ENCODE measurements around the gene SRCIN1. TPM values are rescaled to one million over a fixed set of nuclear protein-coding genes. Genes with fewer than 3 reads are reported as not detected.

SRCIN1 gene
- total and polyA plus RNA-seq, 2 experiments from 2014 or later, result 2.3 to 10.8 TPM

GRCh38 chr17:38550661-38551060, 55.1 kb downstream of the SRCIN1 start:
- no peak overlapping the region for H3K4me3 ChIP-seq
- no peaks in the 10 kb centered on the region for H3K4me1 ChIP-seq (ENCODE audit: low read depth)
- H3K9me3 ChIP-seq (ENCODE audit: low read depth), result no peaks in the 10 kb centered on the region
- H3K27me3 ChIP-seq, result no peaks in the 10 kb centered on the region
- H3K36me3 ChIP-seq, result no peaks in the 10 kb centered on the region
- peak in 1 of 2 donors; percentile 77 for DNase-seq (ENCODE audit: low read depth in 1 of 2, low spot score in 1 of 2)
- no peak overlapping the region for H3K27ac ChIP-seq
- TF ChIP-seq CTCF (IDR thresholded peaks at IDR 0.05; ENCODE audit: low read depth, low read length), result no peak

GRCh38 chr17:38549285-38549684, 56.5 kb downstream of the SRCIN1 start:
- Histone ChIP-seq H3K9me3 (ENCODE audit: low read depth) (no peaks in the 10 kb centered on the region), H3K4me1 (ENCODE audit: low read depth) (no peaks in the 10 kb centered on the region), H3K27ac (no peak overlapping the region), H3K27me3 (no peaks in the 10 kb centered on the region), H3K36me3 (no peaks in the 10 kb centered on the region), H3K4me3 (no peak overlapping the region)
- no peak for TF ChIP-seq CTCF (IDR thresholded peaks at IDR 0.05; ENCODE audit: low read depth, low read length)
- no peak for DNase-seq (ENCODE audit: low read depth in 1 of 2, low spot score in 1 of 2)

- TF ChIP-seq CTCF (IDR thresholded peaks at IDR 0.05; ENCODE audit: low read depth, low read length), result no peak
- DNase-seq (ENCODE audit: low read depth in 1 of 2, low spot score in 1 of 2), result no peak
- Histone ChIP-seq H3K36me3 (no peaks in the 10 kb centered on the region), H3K27ac (no peak overlapping the region), H3K4me3 (no peak overlapping the region), H3K4me1 (ENCODE audit: low read depth) (peaks cover 2% of the 10 kb centered on the region), H3K27me3 (no peaks in the 10 kb centered on the region), H3K9me3 (ENCODE audit: low read depth) (no peaks in the 10 kb centered on the region)
Observed at GRCh38 chr17:38547444-38547843, 58.3 kb downstream of the SRCIN1 start.

- H3K27ac ChIP-seq, result no peak overlapping the region
- no peak for DNase-seq (ENCODE audit: low read depth in 1 of 2, low spot score in 1 of 2)
- H3K4me1 ChIP-seq (ENCODE audit: low read depth), result peaks cover 2% of the 10 kb centered on the region
- no peaks in the 10 kb centered on the region for H3K27me3 ChIP-seq
- TF ChIP-seq CTCF (IDR thresholded peaks at IDR 0.05; ENCODE audit: low read depth, low read length), result no peak
- no peaks in the 10 kb centered on the region for H3K9me3 ChIP-seq (ENCODE audit: low read depth)
- no peaks in the 10 kb centered on the region for H3K36me3 ChIP-seq
- no peak overlapping the region for H3K4me3 ChIP-seq
Observed at GRCh38 chr17:38546396-38546795, 59.4 kb downstream of the SRCIN1 start.

GRCh38 chr17:38545531-38546225, 60.1 kb downstream of the SRCIN1 start:
- Histone ChIP-seq H3K36me3 (no peaks in the 10 kb centered on the region), H3K9me3 (ENCODE audit: low read depth) (no peaks in the 10 kb centered on the region), H3K27me3 (no peaks in the 10 kb centered on the region), H3K27ac (no peak overlapping the region), H3K4me1 (ENCODE audit: low read depth) (peaks cover 2% of the 10 kb centered on the region), H3K4me3 (no peak overlapping the region)
- DNase-seq (ENCODE audit: low read depth in 1 of 2, low spot score in 1 of 2), result no peak
- TF ChIP-seq CTCF (IDR thresholded peaks at IDR 0.05; ENCODE audit: low read depth, low read length), result no peak
